CD4-positive, alpha-beta T cell treated with Interferon alpha-2 for 1 hour (primary cell): ENCODE data around the gene EMX1.
"Not testable (repeated sequence)": the region's sequence is repeated elsewhere in the genome, so short reads cannot be mapped to it uniquely, and the experiment has no call there.

Experiments used
- DNase-seq, 2 donors: peaks; one replicate each; pipeline ENCODE4 v3.0.0-alpha.2; 2020 to 2022

Gene EMX1

DNA sequence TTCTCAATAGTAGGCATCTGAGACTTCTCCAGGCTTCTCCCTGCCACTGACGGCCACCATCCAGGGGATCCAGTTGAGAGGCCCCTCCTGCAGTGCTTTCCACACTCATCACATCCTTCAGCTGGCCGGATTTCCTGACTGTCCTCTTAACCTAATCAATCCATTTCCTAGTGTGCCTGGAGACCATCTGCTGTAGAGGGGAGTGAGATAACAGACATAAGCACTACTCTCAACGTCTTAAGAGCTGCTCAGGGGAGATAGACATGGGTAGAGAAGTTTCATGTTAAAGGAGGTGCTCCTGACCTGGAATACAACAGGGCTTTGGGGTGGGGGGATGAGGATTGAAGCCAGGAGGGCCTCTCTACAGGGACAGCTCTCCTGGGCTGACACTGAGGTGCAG lies 15.9 kb upstream of the EMX1 start:
- no peak for DNase-seq

- DNase-seq = not testable (repeated sequence)
These were observed 9.9 kb upstream of the EMX1 start for GRCh38 chr2:72907369-72907768.

GRCh38 chr2:72908741-72909140 lies 8.6 kb upstream of the EMX1 start:
- DNase-seq = no peak

GRCh38 chr2:72911256-72911655 lies 6.1 kb upstream of the EMX1 start:
- no peak for DNase-seq

DNA sequence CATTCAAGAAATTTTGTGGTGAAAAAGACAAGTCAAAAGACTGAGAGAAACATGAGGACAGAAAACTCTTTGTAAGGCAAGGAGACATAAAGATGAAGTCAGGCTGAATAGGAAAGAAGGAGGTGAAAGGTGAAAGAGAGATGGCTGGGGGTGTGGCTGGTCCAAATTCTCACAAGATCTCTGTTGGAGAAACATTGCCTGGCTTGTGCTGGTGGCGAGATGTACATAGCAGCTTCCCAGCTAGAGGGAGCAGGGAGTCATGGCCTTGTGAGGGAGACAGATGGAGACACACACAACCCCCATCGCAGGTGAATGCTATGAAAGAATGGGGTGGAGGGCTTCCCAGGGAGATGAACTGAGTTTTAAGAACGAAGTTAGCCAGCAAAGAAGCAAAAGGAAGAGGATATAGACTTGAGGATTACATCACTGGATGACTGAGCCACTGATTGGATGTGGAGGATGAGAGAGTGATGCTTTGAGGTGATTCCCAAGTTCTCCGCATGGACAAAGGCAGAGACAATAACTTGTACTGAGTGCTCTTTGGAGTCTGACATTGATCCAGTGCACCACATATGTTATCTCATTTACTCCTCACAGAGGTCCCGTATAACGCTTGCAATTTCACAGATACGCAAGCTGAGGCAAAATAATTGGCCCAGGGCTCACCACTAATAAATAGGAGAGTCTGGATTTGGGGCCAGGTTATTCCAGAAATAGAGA lies 3.7 kb upstream of the EMX1 start:
- no peak for DNase-seq

DNA sequence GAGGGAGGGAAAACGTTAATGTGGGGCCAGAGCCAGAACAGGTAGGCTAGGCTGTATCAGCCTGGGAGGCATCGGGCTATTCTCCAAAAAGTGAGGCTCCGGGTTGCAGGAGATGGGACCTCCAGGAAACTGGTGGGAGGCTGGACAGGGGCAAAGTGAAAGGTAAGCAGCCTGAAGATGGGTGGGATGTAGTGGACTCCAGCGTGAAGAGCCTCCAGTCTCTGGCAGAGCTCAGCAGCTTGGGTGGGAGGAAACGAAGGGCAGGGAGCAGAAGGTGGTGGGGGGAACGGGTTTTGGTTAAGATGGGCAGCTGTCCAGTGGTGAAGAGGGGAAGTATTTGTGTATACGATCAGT lies 3.1 kb upstream of the EMX1 start:
- no peak for DNase-seq

- DNase-seq = no peak
These were observed 2.6 kb upstream of the EMX1 start for GRCh38 chr2:72914589-72915319.

DNA sequence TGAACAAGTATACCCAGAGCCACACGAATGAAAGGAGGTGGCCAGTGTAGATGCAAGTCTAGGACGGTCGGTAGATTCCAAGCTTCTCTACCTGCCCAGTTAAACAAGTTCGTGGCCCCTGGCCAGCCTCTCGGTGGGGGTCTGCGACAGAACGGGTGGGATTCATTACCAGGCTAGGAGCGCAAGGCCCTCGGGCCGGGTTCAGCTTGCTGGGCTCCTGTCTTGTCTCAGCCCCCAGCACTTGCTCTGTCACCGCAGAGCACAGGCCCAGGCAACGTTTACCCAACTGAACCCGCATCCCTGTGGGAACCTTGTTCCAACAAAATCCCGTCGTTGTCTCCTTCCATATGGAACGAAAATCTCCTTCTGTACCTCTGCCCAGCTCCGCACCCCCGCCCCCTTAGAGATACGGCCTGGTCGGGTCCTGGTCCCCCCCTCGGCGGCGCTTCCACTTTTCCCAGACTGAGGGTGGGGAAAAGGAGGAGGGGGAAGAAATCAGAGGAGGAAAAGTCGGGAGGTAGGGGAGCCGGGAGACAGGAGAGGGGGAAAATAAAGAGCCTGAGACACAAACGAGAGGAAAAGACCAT lies 1.9 kb upstream of the EMX1 start:
- no peak for DNase-seq

DNA sequence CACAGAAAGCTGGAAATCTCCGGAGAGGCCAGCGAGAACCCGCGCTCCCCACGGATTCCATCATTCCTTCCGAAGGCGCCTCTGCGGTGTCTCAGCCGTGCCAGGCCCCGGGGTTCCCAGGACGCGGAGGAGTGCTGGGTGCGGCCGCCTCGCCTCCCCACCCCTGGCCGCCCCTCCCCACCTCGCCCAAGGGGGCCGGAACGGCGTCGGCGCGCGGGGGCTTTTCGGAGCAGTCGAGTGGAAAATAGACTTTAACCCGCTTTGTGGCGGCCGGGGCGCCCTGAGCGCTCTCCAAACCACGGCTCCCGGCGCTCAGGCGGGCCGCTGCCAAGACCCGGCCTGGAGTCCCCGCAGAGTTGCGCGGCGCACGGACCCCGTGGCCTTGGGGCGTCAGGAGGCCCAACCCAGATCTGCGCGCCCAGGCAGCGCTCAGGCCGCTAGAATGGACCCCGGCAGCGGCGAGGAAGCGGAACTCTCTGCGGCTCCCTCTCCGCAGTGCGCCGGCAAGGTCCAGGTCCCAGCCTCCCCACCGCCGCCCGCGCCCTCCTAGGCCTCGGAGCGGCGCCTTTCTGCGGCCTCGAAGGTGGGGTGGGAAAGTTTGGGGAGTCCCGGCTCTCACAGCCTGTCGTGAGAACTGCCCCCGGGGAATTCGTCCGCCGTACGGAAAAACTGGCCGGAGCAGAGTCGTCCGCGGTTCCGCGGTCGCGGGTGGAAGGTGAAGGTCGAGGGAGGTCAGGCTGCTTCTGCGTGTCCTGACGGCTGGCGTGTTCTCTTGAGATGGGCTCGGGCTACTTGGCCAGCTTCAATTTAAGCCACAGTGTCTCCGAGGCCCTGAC lies 1.2 kb upstream of the EMX1 start:
- peak in 1 of 2 donors; percentile 51 for DNase-seq

- DNase-seq = no peak
These were observed 579 bp upstream of the EMX1 start for GRCh38 chr2:72916743-72917137.

DNA sequence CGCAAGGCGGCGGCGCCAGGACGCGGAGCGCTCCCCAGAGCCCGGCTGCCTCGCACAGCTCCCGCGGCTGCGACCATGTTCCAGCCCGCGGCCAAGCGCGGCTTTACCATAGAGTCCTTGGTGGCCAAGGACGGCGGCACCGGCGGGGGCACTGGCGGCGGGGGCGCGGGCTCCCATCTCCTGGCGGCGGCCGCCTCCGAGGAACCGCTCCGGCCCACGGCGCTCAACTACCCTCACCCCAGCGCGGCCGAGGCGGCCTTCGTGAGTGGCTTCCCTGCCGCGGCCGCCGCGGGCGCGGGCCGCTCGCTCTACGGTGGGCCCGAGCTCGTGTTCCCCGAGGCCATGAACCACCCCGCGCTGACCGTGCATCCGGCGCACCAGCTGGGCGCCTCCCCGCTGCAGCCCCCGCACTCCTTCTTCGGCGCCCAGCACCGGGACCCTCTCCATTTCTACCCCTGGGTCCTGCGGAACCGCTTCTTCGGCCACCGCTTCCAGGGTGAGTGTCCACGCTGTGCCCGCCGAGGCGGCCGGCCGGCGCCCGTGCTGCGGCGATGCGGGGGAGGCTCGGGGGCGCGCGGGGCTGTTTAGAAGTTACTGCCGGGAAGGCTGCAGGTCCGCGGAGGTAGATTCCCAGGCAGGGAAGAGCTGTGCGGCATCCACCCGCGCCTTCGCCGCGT lies 696 bp downstream of the EMX1 start:
- no peak for DNase-seq

GRCh38 chr2:72919414-72920317 lies 2.3 kb downstream of the EMX1 start:
- DNase-seq = no peak

- no peak for DNase-seq
These were observed 3.2 kb downstream of the EMX1 start for GRCh38 chr2:72920318-72921087.

GRCh38 chr2:72921088-72921851 lies 4.0 kb downstream of the EMX1 start:
- no peak for DNase-seq

DNA sequence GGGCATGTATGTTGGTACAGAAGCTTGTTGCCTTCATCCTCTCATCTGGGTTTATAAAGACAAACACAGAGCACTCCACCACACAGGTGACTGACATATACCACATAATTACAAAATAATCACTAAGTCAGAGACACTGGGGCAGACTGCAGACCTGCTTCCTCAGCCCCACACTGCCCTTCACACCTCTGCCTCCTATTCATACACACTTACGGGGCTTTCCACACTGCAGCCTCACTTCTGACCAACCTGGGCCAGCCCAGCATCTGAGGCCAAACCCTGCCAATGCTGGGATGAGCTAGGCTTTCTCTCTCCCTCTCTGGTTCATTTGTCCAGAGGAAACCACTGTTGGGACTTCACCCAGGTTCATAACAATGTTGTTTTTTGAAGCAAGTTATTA lies 4.5 kb downstream of the EMX1 start:
- DNase-seq = no peak

DNA sequence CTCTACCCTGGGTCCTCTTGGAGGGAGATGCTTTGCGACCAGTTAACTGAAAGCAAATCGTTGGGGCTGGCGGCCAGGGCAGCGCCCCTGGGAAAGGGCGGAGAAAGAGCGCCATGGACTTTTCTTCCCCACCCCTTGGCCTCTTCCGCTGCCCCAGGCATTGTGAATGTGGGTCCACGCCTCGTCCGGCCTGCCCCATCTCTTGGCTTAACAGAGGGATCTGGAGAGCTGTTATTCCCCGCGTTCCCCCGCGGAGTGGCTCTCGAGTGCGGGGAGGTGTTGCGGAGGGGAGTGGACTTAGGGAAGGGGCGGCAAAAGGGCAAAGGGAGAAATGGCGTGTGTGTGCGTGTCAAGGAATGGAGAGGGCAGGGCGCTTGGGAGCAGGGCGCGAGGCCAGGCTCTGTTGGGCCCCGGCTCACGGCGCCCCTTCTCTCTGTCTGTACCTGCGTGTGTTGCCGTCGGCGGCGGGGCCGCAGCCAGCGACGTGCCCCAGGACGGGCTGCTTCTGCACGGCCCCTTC lies 6.6 kb downstream of the EMX1 start:
- no peak for DNase-seq

- DNase-seq = no peak
These were observed 7.3 kb downstream of the EMX1 start for GRCh38 chr2:72924353-72925240.

DNA sequence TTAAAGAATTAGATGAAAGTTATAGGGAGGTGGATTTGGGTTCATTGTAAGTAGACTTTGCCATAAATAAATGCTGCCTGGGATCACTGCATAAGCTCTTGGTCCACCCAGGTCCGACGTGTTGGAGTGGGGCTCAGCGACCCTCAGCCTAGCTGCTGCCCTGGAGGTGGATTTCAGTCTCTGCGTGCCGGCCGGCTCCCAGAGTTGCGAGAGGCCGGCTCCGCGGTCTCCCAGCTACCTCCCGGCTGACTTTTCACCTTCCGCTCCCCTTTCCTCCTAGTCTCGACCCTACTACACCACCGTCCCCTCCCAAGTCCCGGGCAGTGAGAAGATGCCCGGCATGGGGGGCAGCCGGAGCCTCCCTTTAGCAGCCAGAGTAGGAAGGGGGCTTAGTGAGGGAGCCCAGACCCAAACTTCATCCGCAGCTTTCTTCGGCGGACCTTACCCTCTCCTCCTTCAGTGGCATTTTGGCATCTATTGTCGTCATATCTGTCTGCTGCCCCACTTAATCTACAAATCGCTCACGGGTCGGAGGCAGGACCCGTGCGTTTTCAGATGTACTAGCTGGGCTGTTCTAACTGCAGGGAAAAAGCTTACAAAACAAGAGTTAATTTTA lies 8.1 kb downstream of the EMX1 start:
- DNase-seq = no peak
